ENCODE results near the gene KSR1.
A peak's percentile ranks its signal among the peaks of the same experiment; 100 is the strongest.

The KSR1 gene

DNA sequence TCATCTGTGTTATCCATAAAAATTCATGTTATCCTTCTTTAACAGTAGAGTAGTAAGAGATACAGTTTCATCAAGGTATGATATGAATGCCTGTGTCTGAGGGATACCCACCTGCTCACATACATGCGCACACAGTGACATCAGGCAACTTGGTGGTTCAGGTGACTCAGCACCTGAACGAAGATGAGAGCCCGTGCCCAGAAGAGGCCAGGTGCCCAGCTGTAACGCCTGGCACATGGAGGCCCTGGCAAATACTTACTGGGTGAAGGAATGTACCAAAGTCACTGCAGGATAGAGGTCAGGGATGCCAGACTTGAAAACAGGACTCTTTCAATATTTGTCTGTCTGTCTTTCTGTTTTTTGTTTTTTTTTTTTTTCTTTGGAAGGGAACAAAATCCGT is 102.1 kb downstream of the KSR1 start:
- no peak for DNase-seq

DNA sequence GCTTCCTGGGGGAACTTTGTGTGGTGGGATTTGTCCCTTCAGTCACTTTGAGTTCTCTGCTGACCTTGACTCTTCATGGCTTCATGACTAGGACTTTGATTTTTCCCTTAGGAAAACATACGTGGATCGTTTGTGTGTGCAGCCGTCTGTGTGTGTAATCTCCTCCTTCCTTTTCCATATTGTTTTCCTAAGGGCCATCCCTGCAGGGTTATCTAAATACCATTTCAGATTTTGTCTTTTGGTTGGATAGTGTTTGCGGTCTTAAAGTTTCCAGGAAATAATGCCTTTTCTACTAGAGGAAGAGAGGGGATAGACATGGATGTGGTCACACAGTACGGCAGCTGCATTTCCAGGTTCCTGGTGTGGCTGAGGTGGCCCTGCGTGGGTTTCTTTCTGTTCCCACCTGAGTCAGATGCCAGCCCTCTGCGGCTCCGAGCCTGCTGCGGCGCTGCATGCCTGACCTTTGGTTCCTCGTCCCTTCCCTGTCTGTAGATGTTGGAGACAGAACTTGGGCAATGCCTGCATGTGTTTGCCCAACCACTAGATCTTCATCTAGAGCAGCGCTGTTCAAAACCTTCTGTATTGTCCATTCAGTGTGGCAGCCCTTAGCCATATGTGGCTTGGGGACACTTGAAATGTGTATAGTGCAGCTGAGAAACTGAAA is 102.7 kb downstream of the KSR1 start:
- DNase-seq, result no peak

DNA sequence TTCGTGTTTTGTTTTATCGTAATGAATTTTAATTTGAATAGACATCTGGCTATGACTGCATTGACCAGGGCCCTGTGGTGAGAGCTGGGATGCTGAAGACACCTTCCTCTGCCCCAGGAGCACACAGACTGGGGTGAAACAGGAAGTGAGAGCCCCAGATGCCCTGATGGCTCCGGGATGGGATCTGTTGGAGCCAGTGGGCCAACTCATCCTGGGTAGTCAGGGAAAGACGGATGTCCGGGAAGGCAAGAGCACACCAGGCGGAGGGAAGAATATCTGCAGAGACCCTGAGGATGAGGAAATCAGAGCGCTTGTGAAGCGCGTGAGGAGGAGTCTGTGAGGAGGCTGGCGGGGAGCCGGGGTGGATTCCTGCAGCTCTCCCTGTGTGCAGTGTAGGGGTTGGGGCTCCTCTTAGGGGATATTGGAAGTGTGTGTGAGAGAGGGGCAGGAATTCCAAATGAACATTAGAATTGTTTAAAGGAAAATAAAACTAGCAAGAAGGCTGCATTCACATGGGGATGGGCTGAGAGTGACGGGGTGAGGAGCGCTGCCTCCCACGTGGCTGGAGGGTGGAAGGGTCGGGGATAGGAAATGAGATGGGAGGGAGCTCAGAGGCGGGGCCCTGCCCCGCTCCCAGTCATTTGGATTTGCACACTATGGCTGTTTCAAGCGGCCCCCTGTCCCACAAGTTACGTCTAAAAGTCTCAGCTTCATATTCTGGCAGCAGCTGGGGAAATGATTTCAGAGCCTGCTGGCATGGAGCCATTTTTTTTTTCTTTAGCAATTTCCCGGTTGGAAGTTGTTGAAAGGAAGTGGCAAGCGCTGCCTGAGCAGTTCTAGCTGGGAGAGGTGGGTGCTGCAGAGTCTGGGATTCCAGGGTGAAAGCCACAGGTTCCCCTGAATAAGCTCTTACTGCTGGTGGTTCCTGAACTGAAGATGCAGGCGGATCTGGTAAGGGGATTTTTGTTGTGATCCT is 103.5 kb downstream of the KSR1 start:
- no peak for DNase-seq

DNA sequence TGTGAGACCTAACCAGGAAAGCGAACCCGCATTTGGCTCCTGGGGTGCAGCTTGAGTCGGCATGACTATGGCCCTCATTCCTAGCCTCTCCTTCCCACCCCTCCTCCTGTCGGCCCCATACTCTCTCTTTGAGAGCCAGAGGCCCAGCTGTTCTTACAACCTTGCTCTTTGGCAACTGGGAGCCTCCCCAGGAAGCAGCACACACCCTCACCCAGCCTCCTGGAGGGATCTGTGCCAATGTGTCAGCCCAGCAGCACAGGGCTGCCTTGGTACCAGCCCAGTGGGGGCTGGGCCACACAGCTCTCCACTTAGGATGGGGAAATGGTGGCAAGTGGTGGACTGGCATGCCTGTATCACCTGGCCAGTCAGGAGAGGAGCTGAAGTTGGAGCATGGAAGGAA is 104.4 kb downstream of the KSR1 start:
- DNase-seq, result no peak

DNA sequence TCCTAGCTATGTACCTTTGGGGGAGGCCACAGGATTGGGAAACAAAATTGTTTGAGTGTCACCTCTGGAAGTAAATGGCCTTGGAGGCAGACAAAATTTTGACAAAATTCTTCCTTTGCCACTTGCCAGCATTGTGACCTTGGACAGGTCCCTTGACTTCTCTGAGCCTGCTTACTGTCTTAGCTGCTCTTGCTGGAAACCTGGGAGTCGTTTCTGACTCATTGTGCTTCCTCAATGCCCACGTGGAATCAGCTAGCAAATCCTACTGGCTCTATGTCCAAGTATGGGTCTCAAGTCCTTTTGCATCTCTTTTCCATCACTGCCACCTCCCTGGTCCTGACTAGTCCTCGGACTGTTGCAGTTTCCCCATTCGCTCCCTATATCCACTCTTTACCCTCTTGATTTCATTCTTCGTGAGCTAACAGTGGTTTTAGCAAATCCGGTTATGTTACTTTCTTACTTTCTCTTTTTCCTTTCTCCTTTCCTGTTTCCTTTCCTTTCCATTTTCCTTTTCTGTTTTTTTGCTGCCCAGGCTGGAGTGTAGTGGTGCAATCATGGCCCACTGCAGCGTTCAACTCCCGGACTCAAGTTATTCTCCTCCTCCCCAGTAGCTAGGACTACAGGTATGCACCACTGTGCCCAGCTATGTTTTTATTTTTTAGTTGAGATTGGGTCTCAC is 106.7 kb downstream of the KSR1 start:
- no peak for DNase-seq

DNA sequence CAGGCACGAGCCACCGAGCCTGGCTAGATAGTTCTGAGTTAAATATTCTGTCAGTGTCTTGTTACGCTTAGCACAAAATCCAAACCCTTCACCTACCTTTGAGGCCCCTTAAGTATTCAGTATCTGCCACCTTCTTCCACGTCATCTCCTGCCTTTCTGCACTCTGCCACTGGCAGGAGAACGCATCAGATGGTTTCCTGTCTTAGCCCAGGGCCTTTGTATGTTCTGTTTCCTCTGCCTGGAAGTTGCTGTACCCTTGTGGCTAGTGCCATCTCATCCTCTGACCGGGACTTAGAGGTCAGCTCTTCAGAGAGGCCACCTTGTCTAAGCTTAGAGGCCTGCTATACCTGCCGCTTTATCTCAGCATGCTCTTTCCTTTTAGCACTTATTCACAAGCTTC is 107.3 kb downstream of the KSR1 start:
- DNase-seq, result no peak

DNA sequence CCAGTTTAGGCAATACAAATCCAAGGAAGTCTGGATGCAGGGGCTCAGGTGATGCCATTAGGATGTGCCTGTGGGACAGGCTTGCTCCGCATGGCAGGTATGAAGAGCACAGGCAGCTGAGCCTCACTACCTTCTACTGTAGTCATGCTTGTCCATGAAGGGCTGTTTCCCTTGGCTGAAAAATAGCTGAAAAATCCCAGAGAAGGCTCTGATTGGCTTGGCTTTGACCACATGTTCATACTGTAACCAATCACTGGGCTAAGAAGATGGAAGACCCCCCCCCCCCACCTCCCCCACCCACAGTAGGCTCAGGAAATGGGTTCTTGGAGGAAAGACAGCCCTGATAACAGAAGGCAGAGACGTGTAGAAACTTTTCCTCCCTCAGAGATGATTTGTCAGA is 108.2 kb downstream of the KSR1 start:
- DNase-seq, result no peak

DNA sequence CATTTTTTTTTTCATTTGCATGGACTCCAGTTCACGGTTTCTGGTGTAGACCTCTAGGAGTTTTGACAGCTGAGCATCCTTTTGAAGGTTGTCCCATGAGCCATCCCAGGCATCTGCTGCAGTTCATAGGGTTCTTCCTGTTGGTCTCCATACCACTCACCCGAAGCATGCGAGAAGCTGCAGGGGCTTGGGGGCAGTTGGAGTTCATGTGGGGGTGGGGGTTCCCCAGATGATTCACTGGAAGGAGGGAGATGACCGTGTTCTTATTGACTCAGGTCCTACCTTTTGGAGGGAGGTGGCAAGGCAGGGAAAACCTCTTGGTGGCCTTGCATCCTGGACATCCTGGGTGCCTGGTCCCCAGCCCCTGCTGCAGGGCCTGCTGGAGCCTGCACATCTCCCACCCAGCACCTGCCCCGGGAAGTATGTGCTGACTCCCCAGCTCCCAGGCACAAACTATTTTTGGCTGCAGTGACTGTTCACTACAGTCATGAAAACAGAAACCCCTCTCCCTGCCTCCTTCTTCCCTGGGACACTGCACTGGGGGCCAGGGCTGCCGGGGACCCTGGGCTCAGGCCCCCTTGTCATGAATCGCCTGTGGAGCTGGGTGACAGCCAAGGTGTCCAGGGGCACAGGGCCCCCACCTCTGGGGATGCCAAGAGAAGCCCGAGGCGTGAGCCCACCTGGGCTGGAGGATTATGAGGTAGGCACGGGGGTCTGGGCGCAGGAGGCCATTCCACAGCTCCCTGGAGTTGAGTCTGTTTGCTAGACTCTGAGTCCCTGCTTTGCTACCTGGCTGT is 109.8 kb downstream of the KSR1 start:
- DNase-seq, result peak; percentile 44 to 46

DNA sequence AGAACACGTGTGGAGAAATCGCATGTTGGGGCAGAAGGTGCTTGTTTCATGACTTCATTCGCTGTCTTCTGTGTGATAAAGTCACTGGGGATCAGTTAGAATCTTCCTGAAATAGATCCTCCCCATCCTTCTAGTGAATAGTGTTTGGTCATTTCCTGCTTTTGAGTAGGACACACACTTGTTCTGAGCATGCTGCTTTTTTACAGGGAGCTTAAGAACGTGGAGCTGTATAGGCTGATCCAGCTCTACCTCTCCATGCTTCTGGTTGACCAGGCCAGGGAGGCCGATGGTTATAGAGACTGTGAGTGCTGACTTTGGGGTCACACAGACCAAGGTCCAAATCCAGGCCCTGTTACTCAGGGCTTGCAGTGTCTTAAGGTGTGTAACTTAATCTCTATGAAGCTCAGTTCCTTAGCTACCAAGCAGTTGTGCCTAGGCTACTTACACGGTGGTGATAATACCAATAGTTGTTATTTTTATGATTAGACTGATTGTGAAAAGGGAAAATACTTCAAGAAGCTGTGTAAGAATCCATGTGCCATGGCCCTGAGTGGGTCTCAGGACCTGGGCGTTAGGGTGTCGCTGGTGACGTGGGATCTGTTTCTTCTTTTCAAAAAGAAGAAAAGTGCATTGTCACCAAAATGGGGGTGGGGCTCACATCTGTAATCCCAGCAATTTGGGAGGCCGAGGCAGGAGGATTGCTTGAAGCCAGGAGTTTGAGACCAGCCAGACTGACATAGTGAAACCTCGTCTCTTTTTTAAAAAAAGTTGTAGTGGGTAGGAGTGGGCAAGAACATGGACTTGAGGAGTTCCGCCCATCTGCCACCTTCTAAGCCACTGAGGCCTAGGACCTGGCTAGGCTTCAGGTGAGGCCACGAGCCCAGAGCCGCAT is 110.7 kb downstream of the KSR1 start:
- no peak for DNase-seq

DNA sequence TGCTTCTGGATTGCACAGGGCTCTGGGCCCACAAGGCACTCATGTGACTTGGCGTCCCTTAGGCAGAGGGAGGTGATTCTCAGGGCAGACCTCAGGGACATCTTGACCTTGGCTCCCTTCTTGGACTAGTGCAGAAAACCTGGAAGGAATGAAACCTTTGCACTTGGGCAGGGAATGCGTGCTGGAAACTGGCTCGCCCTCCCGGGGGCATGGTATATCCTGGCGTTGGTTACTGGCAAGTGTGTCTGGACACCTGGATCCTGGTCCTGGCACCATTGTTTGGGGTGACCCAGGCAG is 111.3 kb downstream of the KSR1 start:
- DNase-seq, result no peak

DNA sequence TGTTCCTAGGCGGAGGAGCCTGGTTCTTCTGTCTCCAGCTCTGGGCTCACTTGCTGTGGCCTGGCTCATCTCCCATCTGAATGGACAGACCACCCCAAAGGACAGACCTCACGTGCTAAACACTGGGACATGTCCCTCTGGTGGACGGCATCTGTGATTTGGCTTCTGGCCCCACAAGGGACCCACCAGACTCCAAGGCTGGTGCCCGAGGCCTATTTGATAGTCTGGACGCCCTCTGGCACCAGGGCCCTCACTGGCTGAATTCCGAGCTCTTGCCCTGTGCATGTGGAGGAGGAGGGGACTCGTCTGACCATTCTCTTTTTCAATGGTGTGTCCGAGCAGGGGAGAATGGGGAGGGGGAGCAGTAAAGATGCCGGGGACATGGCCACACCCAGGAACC is 112.0 kb downstream of the KSR1 start:
- DNase-seq, result no peak

DNA sequence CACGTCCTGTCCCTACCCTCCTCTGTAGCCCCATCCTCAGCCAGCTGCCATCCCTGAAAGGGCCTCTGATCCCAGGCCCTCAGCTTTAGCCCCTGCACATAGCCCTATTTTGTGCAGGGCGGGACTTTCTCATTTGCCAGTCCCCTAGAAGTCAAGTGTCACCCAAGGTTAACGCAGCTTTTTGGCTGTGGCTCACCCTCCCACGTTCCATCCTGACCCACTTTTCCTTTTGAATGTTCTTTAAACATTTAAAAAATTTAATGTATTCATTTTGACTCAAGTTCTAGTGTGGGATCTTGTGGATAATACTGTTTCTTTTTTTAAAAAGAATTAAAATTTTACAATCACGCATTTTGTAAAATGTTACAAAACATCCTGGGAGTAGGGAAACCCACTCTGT is 112.6 kb downstream of the KSR1 start:
- no peak for DNase-seq

DNA sequence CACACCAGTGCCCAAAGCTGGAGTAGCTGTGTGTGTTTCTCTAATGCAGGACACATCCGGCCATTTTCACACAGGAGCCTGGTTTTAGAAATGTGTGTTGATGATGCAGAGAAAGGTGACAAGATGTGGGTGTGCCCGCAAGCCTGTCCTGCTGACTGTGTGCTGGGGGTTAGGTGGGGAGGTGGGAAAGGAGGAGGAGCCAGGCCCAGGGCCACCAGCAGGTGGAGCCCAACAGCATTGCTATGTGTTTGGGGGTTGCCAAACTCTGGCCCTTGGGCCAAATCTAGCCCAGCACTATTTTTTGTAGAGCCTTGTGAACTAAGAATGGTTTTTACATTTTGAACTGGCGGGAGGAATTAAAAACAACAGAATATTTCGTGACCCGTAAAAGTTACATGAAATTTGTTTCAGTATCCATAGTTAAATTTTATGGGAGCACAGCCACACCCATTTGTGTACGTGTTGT is 113.0 kb downstream of the KSR1 start:
- DNase-seq, result peak; percentile 43 to 56

DNA sequence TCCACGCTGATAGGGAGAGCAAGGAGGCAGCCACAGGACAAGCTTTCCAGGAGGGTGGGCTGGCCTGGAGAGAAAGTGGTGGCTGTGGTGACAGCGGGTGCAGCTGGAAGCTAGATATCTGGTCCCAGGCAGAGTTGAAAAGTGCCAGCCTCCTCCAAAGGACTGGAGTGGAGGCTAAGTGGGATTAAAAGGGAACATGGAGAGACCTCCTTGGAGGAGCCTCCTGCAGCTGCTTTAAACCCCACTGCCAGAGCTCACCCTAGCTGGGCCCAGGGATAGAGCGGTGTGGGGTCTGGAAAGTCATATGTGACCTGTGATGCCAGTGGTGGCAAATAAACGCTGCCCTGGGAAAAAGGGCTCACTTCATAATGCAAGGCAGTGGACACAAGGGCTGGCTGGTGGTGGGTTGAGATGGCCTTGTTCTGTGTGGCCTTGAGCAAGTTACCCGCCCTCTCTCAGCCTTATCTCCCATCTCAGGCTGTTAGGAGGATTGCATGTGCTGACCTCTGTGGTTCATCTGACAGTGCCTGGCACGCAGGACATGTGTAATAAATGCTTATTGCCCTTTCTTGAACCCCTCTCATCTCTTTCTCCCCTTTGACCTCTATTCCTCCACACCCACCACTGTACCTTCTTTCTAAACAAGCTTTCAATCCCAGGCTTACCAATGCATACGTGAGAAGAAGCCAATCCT is 113.8 kb downstream of the KSR1 start:
- no peak for DNase-seq

DNA sequence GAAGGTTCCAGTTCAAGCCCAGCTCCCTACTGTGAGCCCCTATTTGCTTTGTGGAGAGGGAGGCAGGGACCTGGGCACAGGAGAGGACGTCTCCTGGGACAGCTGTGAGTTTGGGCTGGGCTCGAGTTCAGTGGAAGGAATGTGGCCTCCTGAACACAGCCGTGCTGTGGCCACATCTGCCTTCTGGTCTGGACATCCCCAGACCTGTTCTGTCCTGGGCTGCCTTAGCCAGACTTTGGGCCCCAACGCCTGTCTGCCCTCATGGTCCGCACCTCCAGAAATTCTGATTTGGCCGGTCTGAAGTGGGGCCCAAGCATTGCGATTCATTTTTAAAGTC is 114.3 kb downstream of the KSR1 start:
- no peak for DNase-seq

DNA sequence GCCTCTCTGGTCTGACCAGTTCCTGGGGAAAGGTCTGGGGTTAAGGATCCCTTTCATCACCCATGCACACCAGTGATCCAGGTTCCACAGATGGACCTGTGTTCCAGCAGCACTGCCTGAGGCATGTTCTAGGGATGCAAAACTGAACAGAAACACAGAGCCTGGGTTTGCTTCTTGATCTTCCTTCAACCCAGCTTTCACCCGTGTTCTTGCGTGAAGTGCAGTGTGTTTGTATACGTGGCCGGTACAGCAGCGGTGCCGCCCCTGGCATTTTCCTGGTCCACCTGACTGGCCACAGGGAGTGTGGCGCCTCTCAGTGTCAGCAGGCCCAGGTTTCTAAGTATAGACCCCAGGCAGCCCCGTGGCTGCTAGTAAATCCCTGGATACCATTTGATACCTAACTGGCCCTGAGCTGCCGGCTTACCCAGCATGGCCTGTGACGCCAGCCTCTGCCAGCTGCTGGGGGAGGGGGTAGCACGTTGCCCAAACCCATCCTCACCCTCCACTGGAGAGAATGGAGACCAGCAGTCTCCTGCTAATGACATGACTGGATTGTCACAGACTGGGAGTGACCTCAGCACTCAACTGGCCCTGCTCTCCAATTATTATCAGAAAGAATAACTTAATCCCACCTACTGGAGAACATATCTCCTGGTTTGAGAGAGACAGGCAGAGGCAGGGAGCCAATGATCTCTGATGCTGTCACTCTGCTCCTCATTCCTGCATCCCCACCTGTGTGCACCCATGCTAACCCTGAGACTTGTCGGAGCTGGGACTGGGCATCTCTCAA is 115.5 kb downstream of the KSR1 start:
- no peak for DNase-seq

DNA sequence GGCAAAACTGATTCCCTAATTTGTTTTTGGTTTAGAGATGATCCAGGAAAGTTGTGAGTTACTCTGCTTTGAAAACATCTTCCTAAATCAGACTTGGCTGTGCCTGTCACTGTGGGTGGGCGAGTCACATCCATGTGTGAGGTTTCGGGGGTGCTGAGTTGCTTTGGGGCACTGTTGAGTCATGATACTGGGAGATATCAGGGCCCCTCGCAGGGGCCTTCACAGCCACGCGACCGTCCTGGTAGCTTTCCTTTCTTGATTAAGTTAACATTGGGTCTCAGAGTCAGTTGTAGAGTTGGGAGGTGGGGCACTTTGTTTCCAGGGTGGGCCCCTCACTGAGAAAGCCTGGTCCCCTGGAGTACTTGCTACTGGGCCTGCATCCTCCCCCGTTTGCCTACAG is 116.4 kb downstream of the KSR1 start:
- peak; percentile 45 to 56 for DNase-seq

DNA sequence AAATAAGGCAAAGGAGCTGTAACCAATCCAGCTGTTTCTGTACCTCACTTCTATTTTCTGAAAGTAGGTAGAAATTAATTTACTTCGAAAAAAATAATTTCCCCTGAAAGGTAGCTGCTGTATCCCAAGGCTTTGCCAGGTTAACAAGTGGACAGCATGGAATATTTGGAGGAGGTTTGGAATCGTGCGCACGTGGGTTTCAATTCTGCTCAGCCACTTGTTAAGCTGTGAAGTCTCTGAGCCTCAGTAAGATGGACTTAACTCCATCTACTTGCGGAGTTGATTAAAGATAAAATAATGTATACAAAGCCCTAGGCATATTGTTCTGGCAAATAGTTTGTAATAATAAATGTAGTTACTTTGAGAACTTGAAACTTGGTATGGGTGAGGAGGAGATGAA is 117.3 kb downstream of the KSR1 start:
- no peak for DNase-seq

DNA sequence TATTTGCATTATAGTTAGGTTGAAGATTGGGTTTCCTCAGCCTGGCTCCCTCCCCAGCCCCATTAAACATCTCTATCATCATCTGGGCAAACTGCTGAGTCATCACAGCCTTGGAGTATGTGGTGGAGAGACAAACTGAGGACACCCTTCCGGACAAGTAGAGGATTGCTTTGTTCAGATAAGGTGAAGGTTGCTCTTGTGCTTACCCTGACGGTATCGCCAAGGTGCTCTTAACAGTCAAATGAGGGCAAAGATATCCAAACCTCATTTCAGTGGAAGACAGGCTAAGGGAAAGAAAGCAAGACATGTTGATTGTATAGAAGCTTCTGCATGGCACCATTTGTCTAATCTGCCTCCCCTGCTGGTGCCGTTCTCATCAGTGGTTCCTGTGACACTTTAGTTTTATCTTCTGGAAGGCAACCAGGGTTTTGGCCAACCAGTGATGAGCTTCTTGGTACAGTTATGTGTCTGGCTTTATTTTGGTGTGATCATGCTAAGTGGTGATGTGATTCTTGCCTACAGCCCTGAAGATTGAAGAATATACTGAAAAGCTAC is 117.8 kb downstream of the KSR1 start:
- DNase-seq, result no peak
